HG03442 (cell line): ENCODE data around the gene DENND5A.

Experiments
- ATAC-seq: cut with Tn5 transposase; IDR thresholded peaks from one replicate; pipeline ENCODE4 v1.9.1; 2021; ENCODE audit warnings: mild to moderate bottlenecking, moderate library complexity; ENCODE audit not compliant: unreplicated experiment

The DENND5A gene

GRCh38 chr11:9141186-9141585 is 124.0 kb downstream of the DENND5A start:
- no peak for ATAC-seq

GRCh38 chr11:9139628-9140357 is 125.4 kb downstream of the DENND5A start:
- no peak for ATAC-seq

GRCh38 chr11:9138612-9139579 is 126.3 kb downstream of the DENND5A start:
- ATAC-seq, result no peak

DNA sequence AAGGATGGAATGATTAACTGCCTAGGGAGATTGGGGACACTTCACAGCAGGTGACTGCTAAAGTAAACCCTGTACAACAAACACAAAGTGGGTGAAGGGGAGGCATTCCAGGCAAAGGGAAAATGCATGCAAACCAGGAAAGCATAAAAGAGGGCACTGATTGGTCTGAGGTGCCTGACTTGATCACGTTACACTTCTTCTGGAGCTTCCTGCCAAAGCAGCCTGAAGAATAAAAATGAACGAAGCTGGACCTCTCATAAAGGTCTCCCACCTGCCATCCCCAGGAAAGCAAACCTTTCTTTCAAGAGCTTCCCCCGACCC is 127.1 kb downstream of the DENND5A start:
- no peak for ATAC-seq

DNA sequence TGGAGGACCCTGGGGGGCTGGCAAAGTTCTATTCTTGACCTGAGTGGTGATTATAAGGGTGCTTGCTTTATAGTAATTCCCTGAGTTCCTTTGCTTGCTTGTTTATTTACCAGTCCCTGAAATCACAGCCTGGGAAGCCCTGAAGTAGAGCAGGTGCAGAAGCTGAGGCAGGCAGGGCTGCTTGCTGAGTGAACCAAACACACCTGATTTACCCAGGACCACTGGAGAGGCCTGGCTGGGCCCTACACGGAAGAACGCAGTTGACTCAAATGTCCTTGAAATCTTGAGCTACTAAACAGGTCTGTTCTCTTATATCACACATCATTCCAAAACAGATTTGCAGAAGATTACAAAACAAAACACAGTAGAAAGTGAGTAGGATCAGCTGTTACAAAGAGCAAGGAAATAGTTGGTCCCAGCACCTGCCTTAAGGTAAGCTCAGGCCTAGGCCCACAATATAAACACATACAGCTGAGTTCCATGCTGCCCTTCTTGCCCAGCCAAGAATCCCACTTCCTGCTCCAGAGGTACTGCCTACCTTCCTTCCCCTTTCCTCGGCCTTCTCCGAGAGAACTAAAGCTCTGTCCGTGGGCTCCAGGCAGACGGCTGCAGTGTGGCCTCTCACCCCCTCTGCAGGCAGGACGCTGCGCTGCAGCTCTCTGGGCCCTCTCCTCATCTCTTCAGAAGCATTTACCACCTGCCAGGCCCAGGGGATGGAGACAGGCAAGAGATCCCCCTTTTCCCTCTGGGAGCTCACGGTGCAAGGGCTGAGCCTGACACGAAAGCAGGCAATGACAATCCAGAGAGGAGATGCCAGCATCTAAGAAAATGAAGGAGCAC is 127.6 kb downstream of the DENND5A start:
- ATAC-seq, result peak; percentile 70

- ATAC-seq, result no peak
Measured at GRCh38 chr11:9136741-9137140, 128.4 kb downstream of the DENND5A start.

DNA sequence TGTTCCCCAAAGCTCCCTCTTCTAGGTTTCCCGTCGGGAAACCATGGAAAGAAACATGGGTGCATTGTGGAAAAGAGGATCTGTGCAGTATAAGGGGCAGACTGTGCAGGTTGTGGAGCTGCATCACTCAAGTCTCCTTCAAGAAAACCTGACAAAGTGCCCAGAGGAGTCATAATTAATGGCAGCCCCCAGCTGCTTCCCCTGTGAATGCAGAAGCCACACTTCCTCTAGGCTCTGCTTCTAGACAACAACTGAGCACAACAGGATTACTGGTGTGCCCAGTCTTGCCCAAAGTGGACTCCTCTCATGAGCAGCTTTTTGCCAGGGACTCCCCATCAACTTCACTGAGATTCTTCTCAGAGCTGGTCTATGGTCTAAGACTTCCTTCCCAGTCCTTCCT is 131.2 kb downstream of the DENND5A start:
- no peak for ATAC-seq

- ATAC-seq, result no peak
Measured at GRCh38 chr11:9132203-9132878, 132.8 kb downstream of the DENND5A start.

- no peak for ATAC-seq
Measured at GRCh38 chr11:9130297-9130696, 134.9 kb downstream of the DENND5A start.

DNA sequence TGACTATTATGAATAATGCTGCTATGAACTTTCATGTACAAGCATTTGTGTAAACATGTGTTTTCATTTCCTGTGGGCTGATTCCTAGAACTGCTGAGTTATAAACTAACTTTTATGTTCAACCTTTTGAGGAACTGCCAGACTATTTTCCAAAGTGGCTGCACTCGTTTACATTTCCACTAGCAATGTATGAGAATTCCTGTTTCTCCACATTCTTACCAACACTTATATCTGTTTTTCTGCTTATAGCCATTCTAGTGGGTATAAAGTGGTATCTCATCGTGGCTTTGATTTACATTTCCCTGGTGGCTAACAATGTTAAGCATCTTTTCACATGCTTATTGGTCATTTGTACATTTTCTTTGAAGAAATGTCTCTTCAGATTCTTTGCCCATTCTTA is 138.5 kb downstream of the DENND5A start:
- no peak for ATAC-seq

DNA sequence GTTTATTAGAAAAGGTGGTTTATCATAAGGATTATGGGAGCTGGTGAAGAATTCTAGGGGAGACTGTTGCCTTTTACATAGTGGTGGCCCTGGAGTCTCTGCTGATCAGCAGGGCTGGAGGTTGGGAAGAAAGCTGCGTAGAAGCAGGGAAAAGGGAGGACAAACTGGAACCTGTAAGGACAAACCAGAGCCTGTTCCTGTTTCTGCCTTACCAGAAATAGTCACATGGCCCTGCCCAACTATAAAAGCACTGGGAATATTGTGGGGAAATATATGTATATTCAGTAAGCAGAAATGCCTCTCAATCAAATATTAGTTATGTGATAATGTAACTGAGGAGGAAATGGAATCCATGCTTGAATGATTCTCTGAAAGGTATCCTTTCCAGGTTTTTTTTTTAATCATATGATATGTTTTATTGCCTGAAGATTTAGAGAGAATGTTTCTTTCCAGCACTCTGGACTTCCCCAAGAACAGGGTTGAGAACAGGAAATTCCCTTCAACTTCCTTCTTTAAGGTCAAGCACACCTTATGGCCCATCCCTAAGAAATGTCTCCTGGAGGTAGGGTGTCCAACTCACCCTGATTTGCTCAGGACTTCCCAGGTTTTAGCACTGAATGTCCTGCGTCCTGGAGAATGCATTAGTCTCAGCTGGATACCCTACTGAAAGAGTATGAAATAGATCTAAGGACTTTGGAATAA is 139.8 kb downstream of the DENND5A start:
- ATAC-seq, result no peak

- ATAC-seq, result no peak
Measured at GRCh38 chr11:9123595-9124304, 141.4 kb downstream of the DENND5A start.

DNA sequence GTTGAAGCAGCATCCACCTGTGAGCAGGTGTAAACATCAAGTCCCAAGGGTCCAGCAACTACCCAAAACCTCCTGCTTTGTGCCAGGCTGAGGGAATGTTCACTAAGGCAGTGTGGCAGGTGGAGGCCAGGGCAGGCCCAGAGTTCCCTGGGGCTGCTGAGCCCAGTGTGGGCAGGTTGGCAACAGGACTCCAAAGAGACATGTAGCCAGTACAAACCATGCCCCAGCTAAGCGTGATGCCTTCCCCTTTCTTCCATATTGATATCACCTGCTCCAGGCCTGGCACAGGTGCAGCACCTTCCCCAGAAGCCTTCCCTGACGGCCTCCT is 143.7 kb downstream of the DENND5A start:
- no peak for ATAC-seq

DNA sequence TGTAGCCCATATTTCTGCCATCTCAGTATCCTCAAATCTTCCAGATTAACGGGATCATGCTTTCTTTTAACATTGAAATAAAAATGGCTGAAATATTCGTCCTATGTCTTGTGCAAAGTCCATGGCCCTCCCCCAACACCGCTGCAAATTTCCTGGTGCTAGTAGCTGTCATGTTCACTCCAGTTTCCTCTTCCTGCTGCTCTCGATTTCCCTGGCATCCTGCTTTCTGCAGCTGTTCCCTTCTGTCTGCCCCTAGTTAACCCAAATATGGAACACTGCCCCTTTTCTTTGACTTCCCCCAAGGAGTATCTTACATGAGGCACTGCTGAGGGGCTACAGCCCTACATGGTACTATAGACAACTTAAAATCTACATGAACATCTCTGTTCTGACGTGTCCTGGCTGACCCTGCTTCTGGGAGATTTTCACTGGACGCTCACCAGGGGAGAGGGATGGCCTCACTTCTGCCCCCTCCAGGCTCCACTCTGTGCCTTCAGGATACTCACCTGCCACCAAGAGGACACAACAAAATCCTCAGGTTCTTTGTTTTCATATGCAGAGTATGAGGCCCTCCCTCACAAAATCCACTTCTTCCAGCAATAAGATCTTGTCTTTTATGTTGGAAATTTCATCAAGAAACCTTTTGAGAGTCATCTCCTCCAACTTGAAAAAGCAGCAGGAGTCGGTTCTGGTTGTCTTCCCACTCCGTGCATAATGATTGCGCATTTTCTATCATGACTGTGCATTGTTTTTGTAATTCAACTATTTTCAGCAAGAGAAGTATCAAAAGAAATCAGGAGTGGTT is 144.3 kb downstream of the DENND5A start:
- no peak for ATAC-seq

- no peak for ATAC-seq
Measured at GRCh38 chr11:9118277-9118676, 146.9 kb downstream of the DENND5A start.

GRCh38 chr11:9112075-9112474 is 153.1 kb downstream of the DENND5A start:
- ATAC-seq, result no peak

DNA sequence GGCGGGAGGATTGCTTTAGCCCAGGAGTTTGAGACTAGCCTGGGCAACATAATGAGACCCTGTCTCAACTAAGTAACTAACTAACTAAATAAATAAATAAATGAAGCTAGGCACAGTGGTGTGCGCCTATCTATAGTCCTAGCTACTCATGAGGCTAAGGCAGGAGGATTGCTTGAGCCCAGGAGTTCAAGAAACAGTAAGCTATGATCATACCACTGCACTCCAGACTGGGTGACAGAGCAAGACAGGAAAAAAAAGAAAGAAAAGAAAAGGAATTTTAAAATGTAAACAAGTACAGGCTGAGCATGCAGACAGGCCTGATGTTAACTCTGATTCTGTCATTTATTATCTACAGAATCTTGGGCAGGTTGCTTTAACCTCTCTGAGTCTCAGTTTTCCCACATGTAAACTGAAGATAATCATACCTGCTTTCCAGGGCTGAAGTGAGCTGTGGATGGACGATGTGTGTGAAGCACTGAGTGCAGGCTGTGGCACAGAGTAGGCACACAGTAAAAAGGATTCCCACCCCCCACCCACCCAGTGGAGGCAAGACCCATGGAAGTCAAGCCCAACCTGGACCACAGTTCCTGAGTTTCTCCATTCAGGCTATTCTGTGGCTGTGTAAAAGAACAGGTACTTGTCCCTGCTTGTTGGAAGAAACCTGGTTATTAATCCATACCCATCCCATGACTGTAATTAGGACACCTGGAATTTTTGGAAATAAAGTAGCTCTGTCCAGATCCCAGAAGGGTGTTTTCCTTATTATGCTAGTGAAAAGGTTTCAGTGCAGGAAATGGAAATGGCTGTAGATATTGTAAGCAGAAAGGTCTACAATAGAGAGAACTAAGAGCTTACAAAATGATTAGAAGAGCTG is 155.1 kb downstream of the DENND5A start:
- no peak for ATAC-seq

GRCh38 chr11:9104580-9104979 is 160.6 kb downstream of the DENND5A start:
- no peak for ATAC-seq
